ENCODE data around the gene BCAM. TPM values are rescaled to one million over a fixed set of nuclear protein-coding genes. Genes with fewer than 3 reads are reported as not detected.

The BCAM gene
- total RNA-seq, 2 experiments from 2014 or later = not detected

Other genes with a start within 250 kb of the BCAM start
- not detected for gene IGSF23, start 195.5 kb upstream of the BCAM start, total RNA-seq
- 1 to 10 TPM; 1.9 TPM for gene PVR, start 165.2 kb upstream of the BCAM start, total RNA-seq
- under 1 TPM in 1 of 2 experiments, not detected in 1; 0.23 TPM for gene CEACAM19, start 137.6 kb upstream of the BCAM start, total RNA-seq
- gene CEACAM16, start 110.0 kb upstream of the BCAM start, total RNA-seq = not detected
- gene BCL3, start 60.4 kb upstream of the BCAM start, total RNA-seq = 10 to 100 TPM; 38.7 to 40.2 TPM
- gene CBLC, start 31.2 kb upstream of the BCAM start, total RNA-seq = not detected
- not detected for gene NECTIN2, start 37.2 kb downstream of the BCAM start, total RNA-seq
- gene TOMM40, start 82.2 kb downstream of the BCAM start, total RNA-seq = 10 to 100 TPM; 55.7 to 65.3 TPM
- gene APOE, start 96.7 kb downstream of the BCAM start, total RNA-seq = under 1 TPM; 0.45 to 0.75 TPM
- gene APOC1, start 105.5 kb downstream of the BCAM start, total RNA-seq = not detected
- not detected for gene APOC4, start 133.1 kb downstream of the BCAM start, total RNA-seq
- not detected for gene APOC2, start 136.9 kb downstream of the BCAM start, total RNA-seq
- gene CLPTM1, start 146.3 kb downstream of the BCAM start, total RNA-seq = 10 to 100 TPM; 70.6 to 72.8 TPM
- 10 to 100 TPM; 16.8 to 20.0 TPM for gene RELB, start 192.4 kb downstream of the BCAM start, total RNA-seq
- 100 to 1,000 TPM; 101 to 109 TPM for gene CLASRP, start 229.9 kb downstream of the BCAM start, total RNA-seq